ENCODE measurements around the gene ARG2. TPM values are rescaled to one million over a fixed set of nuclear protein-coding genes. Genes with fewer than 3 reads are reported as not detected.

ARG2 gene
- total and polyA plus RNA-seq, 9 of the 15 experiments (the other 6 are each of a cell fraction or from before 2014, with no cell fraction given): 6.2 to 75.0 (median 17.8) TPM

- TF ChIP-seq PRMT5 (CRISPR knock-in tag; IDR thresholded peaks at IDR 0.05) (no peak), ETV1 (tag; conservative IDR thresholded peaks at IDR 0.05; ENCODE audit: low read depth) (peak; percentile 83), THAP12 (CRISPR knock-in tag; IDR thresholded peaks at IDR 0.05) (no peak), SETDB1 (IDR thresholded peaks at IDR 0.05; ENCODE audit: low read length) (no peak), TFAM (CRISPR knock-in tag; conservative IDR thresholded peaks at IDR 0.05) (no peak), SMAD4 (CRISPR knock-in tag; conservative IDR thresholded peaks at IDR 0.05) (peak; percentile 97), LARP7 (IDR thresholded peaks at IDR 0.05) (no peak), PHTF2 (CRISPR knock-in tag; IDR thresholded peaks at IDR 0.05) (no peak), NCOA6 (IDR thresholded peaks at IDR 0.05) (no peak), RBM14 (IDR thresholded peaks at IDR 0.05; ENCODE audit: borderline replicate concordance, insufficient read depth, low read depth, low read length) (no peak), MIER1 (IDR thresholded peaks at IDR 0.05; ENCODE audit: low read depth) (no peak), THAP7 (CRISPR knock-in tag; IDR thresholded peaks at IDR 0.05) (no peak), ZNF609 (CRISPR knock-in tag; IDR thresholded peaks at IDR 0.05; ENCODE audit: borderline replicate concordance) (peak; percentile 59; the same call in 1 of the 2 replicates), ZNF324 (CRISPR knock-in tag; IDR thresholded peaks at IDR 0.05) (no peak), TEAD2 (tag; IDR thresholded peaks at IDR 0.05) (no peak), TEAD1 (CRISPR knock-in tag; IDR thresholded peaks at IDR 0.05) (peak in 1 of 2 experiments; percentile 76; a peak in 2 of 4 replicates), THRB (CRISPR knock-in tag; conservative IDR thresholded peaks at IDR 0.05) (peak; percentile 49; the same call in 1 of the 2 replicates), DLX4 (CRISPR knock-in tag; IDR thresholded peaks at IDR 0.05) (no peak), ZNF75A (CRISPR knock-in tag; IDR thresholded peaks at IDR 0.05) (no peak), SIN3B (IDR thresholded peaks at IDR 0.05; ENCODE audit: low read depth) (no peak)
Measured at GRCh38 chr14:67636361-67636919, 16.7 kb downstream of the ARG2 start (continued).
